Naive thymus-derived CD8-positive, alpha-beta T cell (primary cell): ENCODE results near the gene RTEL1. TPM values are rescaled to one million over a fixed set of nuclear protein-coding genes. Genes with fewer than 3 reads are reported as not detected.
"Not testable (repeated sequence)": the region's sequence is repeated elsewhere in the genome, so short reads cannot be mapped to it uniquely, and the experiment has no call there.

Experiments used
- ATAC-seq, 2 donors: fragments of 150-1000 bp; cut with Tn5 transposase in 1 of 2; sonication (Bioruptor Pico), chemical (Tn5 transposase) in 1 of 2; 1 replicate in 1 of 2; 2 replicates in 1 of 2; pipeline ENCODE4 v1.10.0; 2021; ENCODE audit warnings: mild to moderate bottlenecking in 2 of 2, moderate library complexity in 2 of 2
- POLR2A ChIA-PET: fragments of 350-600 bp; sonication (Branson Sonifier 250); formaldehyde crosslinking; loops from one replicate; lab custom pipeline; 2021; ENCODE audit warnings: antibody characterized with exemption; lab: Charles Lee
- DNase-seq, 10 donors: peaks; one replicate each; pipeline versions ENCODE4 v3.0.0 to v3.0.0-alpha.2; 2020 to 2022
- H3K27ac Mint-ChIP-seq, 10 donors: one replicate each; pipeline ENCODE4 v1.8.0; 2020 to 2022; ENCODE audit warnings: mild to moderate bottlenecking in 10 of 10, mixed read lengths in 10 of 10, moderate library complexity in 4 of 10, inconsistent platforms in 1 of 10
- H3K27me3 Mint-ChIP-seq, 5 donors: one replicate each; pipeline ENCODE4 v1.8.0; 2021 to 2022; ENCODE audit warnings: mixed read lengths in 5 of 5
- H3K36me3 Mint-ChIP-seq, 3 donors: one replicate each; pipeline ENCODE4 v1.8.0; 2020 to 2022; ENCODE audit warnings: mixed read lengths in 3 of 3, mild to moderate bottlenecking in 2 of 3, inconsistent platforms in 1 of 3
- H3K4me1 Mint-ChIP-seq, 4 donors: one replicate each; pipeline ENCODE4 v1.8.0; 2021 to 2022; ENCODE audit warnings: mixed read lengths in 4 of 4
- H3K4me3 Mint-ChIP-seq, 10 donors: one replicate each; pipeline ENCODE4 v1.8.0; 2020 to 2022; ENCODE audit warnings: mild to moderate bottlenecking in 10 of 10, mixed read lengths in 10 of 10, moderate library complexity in 6 of 10, inconsistent platforms in 1 of 10
- H3K9me3 Mint-ChIP-seq, 9 donors: one replicate each; pipeline ENCODE4 v1.8.0; 2020 to 2022; ENCODE audit warnings: mixed read lengths in 9 of 9, mild to moderate bottlenecking in 3 of 9, inconsistent platforms in 1 of 9, moderate library complexity in 1 of 9
- polyA plus RNA-seq, 3 donors: library from polyadenylated mRNA; unstranded; fragments of 300-500 nt; fragmentation: Illumina TruSeq; gene quantifications; one replicate each; pipeline ENCODE4 v1.2.3, GENCODE V29; 2021
- total RNA-seq, 8 experiments: library from RNA in 2 of 8; stranded (reverse) in 2 of 8; gene quantifications; one replicate each; pipeline ENCODE4 v1.2.3 and lab custom pipeline; 2021 to 2026

The RTEL1 gene
- total and polyA plus RNA-seq, 5 experiments from 2014 or later: 3.2 to 25.5 (median 6.8) TPM

GRCh38 chr20:63661959-63662812 is 4.1 kb downstream of the RTEL1 start:
- ATAC-seq (no peak), DNase-seq (no peak)
- Mint-ChIP-seq H3K9me3 (no peaks in the 10 kb centered on the region), H3K27me3 (no peaks in the 10 kb centered on the region), H3K27ac (no peak overlapping the region), H3K4me3 (peak overlapping the region in 1 of 10 donors; percentile 6), H3K36me3 (peaks cover 0 to 20% (median 9%) of the 10 kb centered on the region in 3 donors), H3K4me1 (peaks cover 9 to 27% (median 22%) of the 10 kb centered on the region in 4 donors)
- POLR2A ChIA-PET: interaction anchor here (0.6 to 1.1 kb wide), 4 partner anchors 13 to 205 kb away, joined by 3 to 4 read pairs (median 3); partner anchors contain the start of gene PPDPF

- Mint-ChIP-seq H3K27me3 (no peaks in the 10 kb centered on the region), H3K36me3 (peaks cover 0 to 23% (median 9%) of the 10 kb centered on the region in 3 donors), H3K4me3 (no peak overlapping the region), H3K4me1 (peaks cover 9 to 24% (median 19%) of the 10 kb centered on the region in 4 donors), H3K27ac (no peak overlapping the region), H3K9me3 (no peaks in the 10 kb centered on the region)
- POLR2A ChIA-PET: interaction anchor here (0.6 to 1.0 kb wide), 2 partner anchors 14 to 205 kb away, joined by 3 read pairs; no protein-coding TSS in a partner anchor
- no peak for ATAC-seq
- DNase-seq: no peak
Observed at GRCh38 chr20:63662813-63663189, 4.7 kb downstream of the RTEL1 start.

- DNase-seq: no peak
- H3K9me3 Mint-ChIP-seq: no peaks in the 10 kb centered on the region
- peaks cover 8 to 21% (median 13%) of the 10 kb centered on the region in 4 donors for H3K4me1 Mint-ChIP-seq
- no peaks in the 10 kb centered on the region for H3K27me3 Mint-ChIP-seq
- H3K4me3 Mint-ChIP-seq: no peak overlapping the region
- no peak overlapping the region for H3K27ac Mint-ChIP-seq
- POLR2A ChIA-PET: interaction anchor here (1.0 kb wide), 1 partner anchor 14 kb away, joined by 3 read pairs; no protein-coding TSS in a partner anchor
- peaks cover 0 to 29% (median 13%) of the 10 kb centered on the region in 3 donors for H3K36me3 Mint-ChIP-seq
- ATAC-seq: no peak
Observed at GRCh38 chr20:63663332-63664066, 5.4 kb downstream of the RTEL1 start.

GRCh38 chr20:63664143-63664851 is 6.2 kb downstream of the RTEL1 start:
- H3K36me3 Mint-ChIP-seq: peaks cover 0 to 36% (median 13%) of the 10 kb centered on the region in 3 donors
- no peak overlapping the region for H3K27ac Mint-ChIP-seq
- POLR2A ChIA-PET: no interaction called here
- DNase-seq (no peak), ATAC-seq (no peak)
- H3K27me3 Mint-ChIP-seq: no peaks in the 10 kb centered on the region
- H3K4me3 Mint-ChIP-seq: no peak overlapping the region
- no peaks in the 10 kb centered on the region for H3K9me3 Mint-ChIP-seq
- H3K4me1 Mint-ChIP-seq: peaks cover 2 to 13% (median 10%) of the 10 kb centered on the region in 4 donors

GRCh38 chr20:63664861-63665594 is 6.9 kb downstream of the RTEL1 start:
- DNase-seq: no peak
- no peak overlapping the region for H3K27ac Mint-ChIP-seq
- peaks cover 0 to 6% (median 5%) of the 10 kb centered on the region in 4 donors for H3K4me1 Mint-ChIP-seq
- H3K27me3 Mint-ChIP-seq: no peaks in the 10 kb centered on the region
- POLR2A ChIA-PET: no interaction called here
- no peak overlapping the region for H3K4me3 Mint-ChIP-seq
- H3K9me3 Mint-ChIP-seq: no peaks in the 10 kb centered on the region
- no peak for ATAC-seq
- peaks cover 0 to 37% (median 12%) of the 10 kb centered on the region in 3 donors for H3K36me3 Mint-ChIP-seq

GRCh38 chr20:63665708-63666107 is 7.6 kb downstream of the RTEL1 start:
- ATAC-seq: no peak
- Mint-ChIP-seq H3K4me3 (no peak overlapping the region), H3K4me1 (peaks cover 0 to 6% (median 3%) of the 10 kb centered on the region in 4 donors), H3K27me3 (no peaks in the 10 kb centered on the region), H3K36me3 (peaks cover 0 to 34% (median 12%) of the 10 kb centered on the region in 3 donors), H3K27ac (peak overlapping the region in 1 of 10 donors; percentile 56), H3K9me3 (no peaks in the 10 kb centered on the region)
- POLR2A ChIA-PET: interaction anchor here (1.0 kb wide), 1 partner anchor 7 kb away, joined by 5 read pairs; no protein-coding TSS in a partner anchor
- DNase-seq: no peak

GRCh38 chr20:63667858-63668257 is 9.7 kb downstream of the RTEL1 start:
- POLR2A ChIA-PET: interaction anchor here (0.7 kb wide), 1 partner anchor 44 kb away, joined by 3 read pairs; no protein-coding TSS in a partner anchor
- H3K4me1 Mint-ChIP-seq: peaks cover 0 to 6% (median 2%) of the 10 kb centered on the region in 4 donors
- no peak overlapping the region for H3K27ac Mint-ChIP-seq

GRCh38 chr20:63668351-63668750 is 10.2 kb downstream of the RTEL1 start:
- Mint-ChIP-seq H3K9me3 (no peaks in the 10 kb centered on the region), H3K4me3 (no peak overlapping the region), H3K4me1 (peaks cover 0 to 6% (median 2%) of the 10 kb centered on the region in 4 donors), H3K27ac (peak overlapping the region in 1 of 10 donors; percentile 89), H3K36me3 (peaks cover 0 to 27% (median 9%) of the 10 kb centered on the region in 3 donors), H3K27me3 (no peaks in the 10 kb centered on the region)
- ATAC-seq (no peak), DNase-seq (no peak)
- POLR2A ChIA-PET: interaction anchor here (0.7 to 1.2 kb wide), 3 partner anchors 10 to 147 kb away, joined by 3 to 4 read pairs (median 3); partner anchors contain the start of gene RTEL1

More at GRCh38 chr20:63667858-63668257, 9.7 kb downstream of the RTEL1 start:
- ATAC-seq: no peak
- no peaks in the 10 kb centered on the region for H3K9me3 Mint-ChIP-seq
- no peaks in the 10 kb centered on the region for H3K27me3 Mint-ChIP-seq
- peaks cover 0 to 27% (median 9%) of the 10 kb centered on the region in 3 donors for H3K36me3 Mint-ChIP-seq
- H3K4me3 Mint-ChIP-seq: no peak overlapping the region
- DNase-seq: no peak

GRCh38 chr20:63671695-63672094 is 13.6 kb downstream of the RTEL1 start:
- H3K36me3 Mint-ChIP-seq: peaks cover 0 to 31% (median 6%) of the 10 kb centered on the region in 3 donors
- H3K27me3 Mint-ChIP-seq, H3K4me1 Mint-ChIP-seq, H3K4me3 Mint-ChIP-seq, ATAC-seq, H3K9me3 Mint-ChIP-seq, DNase-seq, H3K27ac Mint-ChIP-seq, POLR2A ChIA-PET: not testable (repeated sequence)

GRCh38 chr20:63672666-63673065 is 14.6 kb downstream of the RTEL1 start:
- H3K9me3 Mint-ChIP-seq: no peaks in the 10 kb centered on the region
- POLR2A ChIA-PET: interaction anchor here (0.6 kb wide), 2 partner anchors 9 to 176 kb away, joined by 3 to 11 read pairs; no protein-coding TSS in a partner anchor
- ATAC-seq (no peak), DNase-seq (no peak)
- H3K36me3 Mint-ChIP-seq: peaks cover 0 to 27% (median 6%) of the 10 kb centered on the region in 3 donors
- H3K4me3 Mint-ChIP-seq: no peak overlapping the region
- peaks cover 0 to 6% (median 0%) of the 10 kb centered on the region in 4 donors for H3K4me1 Mint-ChIP-seq
- no peaks in the 10 kb centered on the region for H3K27me3 Mint-ChIP-seq
- no peak overlapping the region for H3K27ac Mint-ChIP-seq

GRCh38 chr20:63673951-63674350 is 15.8 kb downstream of the RTEL1 start:
- H3K9me3 Mint-ChIP-seq: no peaks in the 10 kb centered on the region
- H3K27me3 Mint-ChIP-seq: peaks cover 0 to 1% (median 0%) of the 10 kb centered on the region in 5 donors
- no peaks in the 10 kb centered on the region for H3K4me1 Mint-ChIP-seq
- ATAC-seq (no peak), DNase-seq (no peak)
- POLR2A ChIA-PET: no interaction called here
- H3K27ac Mint-ChIP-seq: no peak overlapping the region
- no peak overlapping the region for H3K4me3 Mint-ChIP-seq
- H3K36me3 Mint-ChIP-seq: peaks cover 0 to 18% (median 2%) of the 10 kb centered on the region in 3 donors
